Spleen (tissue), 7 donors: ENCODE results near the gene KLHL24.

Experiments used
- CTCF ChIP-seq, 11 experiments: fragments of 200-600 bp in 7 of 11; fragments of 450-650 bp in 4 of 11; sonication (generic) in 4 of 11; IDR thresholded peaks in 8 of 11; conservative IDR thresholded peaks in 3 of 11; 1 replicate in 7 of 11; 2 replicates in 4 of 11; pipeline versions ENCODE4 v1.4.0 to v1.8.0; 2016 to 2021; ENCODE audit warnings: antibody characterized with exemption in 11 of 11, inconsistent platforms in 4 of 11, mild to moderate bottlenecking in 1 of 11
- POLR2A ChIP-seq, 3 donors: fragments of 450-650 bp; IDR thresholded peaks; one replicate each; pipeline ENCODE4 v1.5.1; 2017; ENCODE audit warnings: antibody characterized with exemption in 3 of 3, mild to moderate bottlenecking in 1 of 3
- POLR2AphosphoS5 ChIP-seq, 3 donors: sonication (generic); formaldehyde crosslinking; IDR thresholded peaks; one replicate each; pipeline ENCODE4 v1.5.1; 2017; ENCODE audit warnings: antibody characterized with exemption in 3 of 3
- donor health status: DM: no; HTN: no; CAD: no; lungs with moderate emphysema.
- donor health status: DM: no; HTN: no; CAD: no.
- donor health status: DM: no; HTN: no; CAD: no.

- no peak for TF ChIP-seq CTCF (IDR thresholded peaks at IDR 0.05 in 8 of 11, conservative IDR thresholded peaks at IDR 0.05 in 3 of 11)
- TF ChIP-seq POLR2A (IDR thresholded peaks at IDR 0.05) = no peak
- TF ChIP-seq POLR2AphosphoS5 (IDR thresholded peaks at IDR 0.05) = no peak
These were observed 21.8 kb upstream of the KLHL24 start for GRCh38 chr3:183613366-183614285.
